GM23338 (cell line): ENCODE data around the gene CLDN3.
"Not testable (repeated sequence)": the region's sequence is repeated elsewhere in the genome, so short reads cannot be mapped to it uniquely, and the experiment has no call there.

Experiments
- CREB1 ChIP-seq: fragments of 250-450 bp; sonication (Bioruptor Pico); IDR thresholded peaks from 2 replicates; pipeline ENCODE4 v1.5.0; 2020; ENCODE audit warnings: low read depth, mild to moderate bottlenecking, moderate library complexity
- CTCF ChIP-seq, 2 experiments: fragments of 200-600 bp in 1 of 2; sonication (generic) in 1 of 2; conservative IDR thresholded peaks; 2 replicates each; pipeline versions ENCODE4 v1.5.1 to v1.6.1; 2016 to 2017; ENCODE audit warnings: antibody characterized with exemption in 2 of 2, low read depth in 2 of 2, mild to moderate bottlenecking in 2 of 2, moderate library complexity in 1 of 2
- ETS1 ChIP-seq: IDR thresholded peaks from 2 replicates; pipeline ENCODE4 v1.6.1; 2016; ENCODE audit warnings: antibody characterized with exemption
- EZH2 ChIP-seq: fragments of 200-600 bp; sonication (generic); IDR thresholded peaks from one replicate; pipeline ENCODE4 v1.8.0; 2017; ENCODE audit warnings: antibody characterized with exemption, mild to moderate bottlenecking, low read depth; ENCODE audit not compliant: unreplicated experiment
- EZH2phosphoT487 ChIP-seq: fragments of 200-600 bp; sonication (generic); IDR thresholded peaks from one replicate; pipeline ENCODE4 v1.8.1; 2018; ENCODE audit warnings: antibody characterized with exemption; ENCODE audit not compliant: unreplicated experiment
- JUNB ChIP-seq: IDR thresholded peaks from one replicate; pipeline ENCODE4 v1.6.1; 2016; ENCODE audit warnings: antibody characterized with exemption; ENCODE audit not compliant: unreplicated experiment
- POLR2AphosphoS5 ChIP-seq: IDR thresholded peaks from 2 replicates; pipeline ENCODE4 v1.6.1; 2016; ENCODE audit warnings: antibody characterized with exemption, low read depth
- REST ChIP-seq: IDR thresholded peaks from one replicate; pipeline ENCODE4 v1.6.1; 2018; ENCODE audit warnings: antibody characterized with exemption; ENCODE audit not compliant: unreplicated experiment
- STAT1 ChIP-seq: IDR thresholded peaks from one replicate; pipeline ENCODE4 v1.6.1; 2016; ENCODE audit warnings: antibody characterized with exemption; ENCODE audit not compliant: unreplicated experiment
- ZNF114 ChIP-seq: fragments of 250-450 bp; sonication (Bioruptor Pico); IDR thresholded peaks from 2 replicates; pipeline ENCODE4 v1.5.0; 2020; ENCODE audit warnings: mild to moderate bottlenecking, moderate library complexity

- not testable (repeated sequence) for TF ChIP-seq CTCF (conservative IDR thresholded peaks at IDR 0.05; ENCODE audit: low read depth in 2 of 2); EZH2; REST; JUNB; STAT1; POLR2AphosphoS5; EZH2phosphoT487; ZNF114 (CRISPR knock-in tag); ETS1; CREB1 (CRISPR knock-in tag)
These were observed 17.6 kb upstream of the CLDN3 start for GRCh38 chr7:73787786-73788048.
